ENCODE results near the gene MAD2L1.

The MAD2L1 gene

DNA sequence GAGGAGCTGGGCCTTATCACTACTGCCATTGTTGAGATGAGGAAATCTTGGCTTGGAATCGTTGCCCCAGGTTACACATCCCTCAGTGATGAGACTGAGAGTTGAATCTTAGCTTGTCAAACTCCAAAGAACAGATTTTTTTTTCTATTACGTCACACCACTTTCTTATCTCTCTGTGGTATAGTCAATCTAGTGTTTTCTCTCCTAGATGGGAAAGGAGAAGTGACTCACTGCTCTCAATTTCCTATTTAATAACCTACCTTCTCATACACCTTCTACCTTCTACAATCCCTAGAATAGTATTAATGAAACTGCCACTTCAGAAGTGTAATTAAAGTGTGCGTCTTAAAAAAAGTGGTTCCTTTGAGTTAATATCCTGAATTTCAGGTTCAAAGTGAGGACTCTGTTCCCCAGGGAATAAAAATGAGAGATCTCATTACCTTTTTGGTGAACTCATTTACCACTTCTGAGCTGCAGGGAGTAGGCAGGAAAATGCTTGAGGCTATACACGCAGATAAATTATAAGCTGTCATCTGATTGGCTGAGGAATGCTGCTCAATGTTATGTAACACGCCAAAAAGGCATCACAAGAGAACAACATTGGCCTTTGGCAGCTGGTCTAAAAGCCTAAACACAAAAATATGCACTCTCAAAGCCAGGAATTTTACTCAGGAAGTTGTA is 59.3 kb downstream of the MAD2L1 start:
- in situ Hi-C loops (cut with MboI; ENCODE audit: low sequenced_read_pairs) = no loop called here
